ENCODE measurements around the gene LUZP2.

DNA sequence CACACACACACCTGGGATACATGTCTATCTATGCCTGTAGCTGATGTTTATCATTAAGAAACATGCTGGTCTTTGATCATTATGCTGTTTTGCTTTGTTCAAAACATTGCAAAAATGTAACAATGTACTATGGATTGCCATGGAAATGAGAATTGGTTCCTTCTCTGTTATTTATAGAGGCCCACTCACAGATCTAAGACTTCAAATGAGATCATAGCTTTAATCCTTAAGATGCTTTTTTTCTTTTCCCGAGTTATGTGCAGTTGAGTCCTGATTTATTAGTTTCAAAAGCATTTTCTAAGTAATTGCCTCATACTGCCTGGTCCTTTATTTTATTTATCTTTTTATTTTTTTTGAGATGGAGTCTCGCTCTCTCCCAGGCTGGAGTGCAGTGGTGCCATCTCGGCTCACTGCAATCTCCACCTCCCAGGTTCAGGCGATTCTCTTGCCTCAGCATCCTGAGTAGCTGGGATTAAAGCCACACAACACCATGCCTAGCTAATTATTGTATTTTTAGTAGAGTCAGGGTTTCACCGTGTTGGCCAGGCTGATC lies 131.4 kb downstream of the LUZP2 start:
- TF ChIP-seq POLR2A (IDR thresholded peaks at IDR 0.05; ENCODE audit: low read length) (no peak), GATA1 (IDR thresholded peaks at IDR 0.05; ENCODE audit: low read depth, low read length) (no peak)
